NCI-H82 treated with DMSO at 0.1 percent for 48 hours (cell line): ENCODE data around the gene SLC35E1.
A peak's percentile ranks its signal among the peaks of the same experiment; 100 is the strongest.

Experiments used
- DNase-seq: peaks from one replicate; lab custom pipeline; 2025; ENCODE audit not compliant: unreplicated experiment; lab: John Stamatoyannopoulos, UW

Gene SLC35E1

DNA sequence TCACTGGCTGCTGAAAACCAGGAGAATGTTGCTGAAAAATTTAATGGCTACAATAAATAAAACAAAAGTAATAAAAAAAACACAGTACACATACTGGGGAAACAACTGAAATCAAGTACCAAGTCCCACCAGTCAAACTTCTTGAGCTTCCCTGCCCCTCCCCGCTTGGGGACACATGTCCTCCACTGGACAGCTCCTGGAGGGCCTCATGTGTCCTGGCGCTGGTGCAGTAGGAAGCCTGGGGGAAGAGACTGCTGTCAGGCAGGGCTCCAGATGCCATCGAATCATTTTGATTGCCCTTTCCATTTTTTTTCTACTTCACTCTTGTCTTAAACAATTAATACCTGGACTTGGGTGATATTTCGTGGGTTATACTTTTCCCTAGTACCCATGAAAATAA is 26.6 kb upstream of the SLC35E1 start:
- DNase-seq = no peak

- DNase-seq = no peak
These were observed 24.2 kb upstream of the SLC35E1 start for GRCh38 chr19:16596399-16596798.

DNA sequence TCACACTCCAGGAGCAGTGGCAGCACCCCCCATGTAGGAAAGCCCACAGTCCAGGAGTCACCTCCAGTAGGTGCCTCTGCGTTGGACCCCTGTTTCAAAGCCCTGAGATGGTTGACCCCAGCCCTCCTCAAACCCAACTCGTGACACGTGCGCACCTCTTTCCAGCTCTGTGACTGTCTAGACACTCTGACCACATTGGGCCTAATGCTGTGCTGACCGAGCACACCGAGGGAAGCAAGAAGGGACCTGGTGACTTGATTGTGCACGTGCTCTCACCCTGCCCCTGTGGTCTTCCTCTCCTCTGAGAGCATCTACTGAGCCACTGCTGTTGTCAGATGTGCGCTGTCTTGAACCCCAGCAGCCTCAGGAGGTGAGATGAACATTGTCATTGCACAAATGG is 22.9 kb upstream of the SLC35E1 start:
- no peak for DNase-seq

- no peak for DNase-seq
These were observed 22.5 kb upstream of the SLC35E1 start for GRCh38 chr19:16594681-16595091.

DNA sequence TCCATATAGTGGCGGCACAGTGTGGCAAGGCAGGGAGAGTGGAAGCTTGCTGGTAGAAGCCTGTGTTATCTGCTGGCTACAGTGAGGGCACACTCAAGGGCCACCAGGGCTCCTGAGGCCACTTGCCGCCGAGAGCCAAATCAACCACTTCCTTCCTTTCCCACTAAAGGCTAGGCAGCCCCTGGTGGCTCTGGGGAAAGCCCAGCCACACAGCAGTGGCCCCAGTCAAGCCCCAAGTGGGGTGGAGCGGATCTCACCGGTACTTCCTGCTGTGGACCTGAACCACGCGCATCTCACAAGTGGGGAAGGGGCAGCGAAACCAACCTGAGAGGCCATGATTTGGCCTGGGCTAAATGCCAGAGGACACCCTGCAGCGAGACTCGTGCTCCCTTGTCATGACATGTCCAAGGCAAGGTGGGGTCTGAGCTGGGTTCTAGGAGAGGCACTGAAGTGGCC is 21.9 kb upstream of the SLC35E1 start:
- DNase-seq = no peak

- DNase-seq = no peak
These were observed 21.0 kb upstream of the SLC35E1 start for GRCh38 chr19:16593181-16593580.

DNA sequence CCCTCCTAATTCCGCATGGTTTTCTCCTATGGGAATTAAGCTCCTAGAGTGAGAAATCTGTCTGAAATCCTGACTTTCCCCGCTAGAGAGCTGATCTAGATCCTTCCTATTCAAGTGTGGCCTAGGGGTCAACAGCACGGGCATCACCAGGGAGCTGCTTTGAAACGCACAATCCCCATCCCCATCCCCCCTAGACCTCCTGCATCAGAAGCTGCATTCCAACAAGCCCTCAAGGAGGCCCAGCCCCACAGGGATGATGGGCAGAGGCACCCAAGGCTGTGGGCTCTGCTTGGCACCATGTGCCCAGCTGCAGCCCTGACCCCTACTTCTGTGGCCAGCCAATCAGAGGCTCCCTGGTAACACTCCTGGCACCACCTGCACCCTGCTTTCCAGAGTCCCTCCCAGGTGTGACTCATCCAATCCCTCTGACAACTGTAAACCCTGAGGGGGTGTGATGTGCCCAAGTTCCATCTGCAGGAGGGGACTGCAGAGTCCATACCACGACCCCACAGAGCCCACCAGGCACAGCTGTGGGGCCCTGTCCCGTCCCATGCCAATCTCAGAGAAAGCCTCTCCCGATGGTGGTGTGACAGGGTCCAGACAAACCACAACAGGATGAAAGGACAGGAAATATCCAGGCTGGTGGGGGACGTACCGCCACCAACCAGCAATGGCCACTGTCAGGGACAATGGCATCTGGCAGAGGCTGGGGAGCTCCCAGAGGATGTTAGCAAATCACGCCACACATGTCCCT is 19.8 kb upstream of the SLC35E1 start:
- no peak for DNase-seq

- no peak for DNase-seq
These were observed 18.9 kb upstream of the SLC35E1 start for GRCh38 chr19:16590876-16591802.

GRCh38 chr19:16589917-16590316 is 17.7 kb upstream of the SLC35E1 start:
- DNase-seq = no peak

DNA sequence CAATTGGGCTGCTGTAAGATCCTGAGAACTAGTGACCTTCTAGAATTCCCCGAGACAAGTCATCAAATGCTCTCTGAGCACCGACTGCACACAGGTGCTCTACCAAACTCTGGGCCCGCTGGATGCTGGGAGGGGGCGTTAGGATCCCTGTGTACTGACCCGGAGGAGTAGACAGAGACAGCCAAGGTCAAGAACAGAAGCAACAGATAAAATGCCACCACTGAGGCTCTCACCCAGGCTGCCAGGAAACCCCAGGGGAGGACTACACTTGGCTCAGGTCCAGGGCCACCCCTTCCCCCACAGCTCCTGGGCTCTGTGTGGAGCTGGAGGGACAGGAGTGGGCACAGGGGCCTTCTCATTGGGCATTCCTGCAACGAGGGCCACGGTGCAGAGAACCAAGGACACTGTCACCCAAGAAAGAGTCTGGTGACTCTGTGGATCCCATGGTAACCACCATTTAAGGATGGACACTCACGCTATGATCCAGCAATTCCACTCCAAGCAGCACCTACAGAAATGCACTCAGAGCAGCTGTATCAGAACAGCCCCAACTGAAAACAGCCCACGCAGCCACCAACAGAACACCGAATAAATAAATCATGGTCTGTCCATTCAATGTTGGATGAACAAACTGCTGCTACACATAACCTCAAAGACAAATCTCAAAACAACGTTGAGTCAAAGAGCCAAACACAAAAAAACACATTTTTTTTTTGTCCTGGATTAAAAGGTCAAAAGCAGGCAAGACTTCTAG is 16.8 kb upstream of the SLC35E1 start:
- DNase-seq = no peak

DNA sequence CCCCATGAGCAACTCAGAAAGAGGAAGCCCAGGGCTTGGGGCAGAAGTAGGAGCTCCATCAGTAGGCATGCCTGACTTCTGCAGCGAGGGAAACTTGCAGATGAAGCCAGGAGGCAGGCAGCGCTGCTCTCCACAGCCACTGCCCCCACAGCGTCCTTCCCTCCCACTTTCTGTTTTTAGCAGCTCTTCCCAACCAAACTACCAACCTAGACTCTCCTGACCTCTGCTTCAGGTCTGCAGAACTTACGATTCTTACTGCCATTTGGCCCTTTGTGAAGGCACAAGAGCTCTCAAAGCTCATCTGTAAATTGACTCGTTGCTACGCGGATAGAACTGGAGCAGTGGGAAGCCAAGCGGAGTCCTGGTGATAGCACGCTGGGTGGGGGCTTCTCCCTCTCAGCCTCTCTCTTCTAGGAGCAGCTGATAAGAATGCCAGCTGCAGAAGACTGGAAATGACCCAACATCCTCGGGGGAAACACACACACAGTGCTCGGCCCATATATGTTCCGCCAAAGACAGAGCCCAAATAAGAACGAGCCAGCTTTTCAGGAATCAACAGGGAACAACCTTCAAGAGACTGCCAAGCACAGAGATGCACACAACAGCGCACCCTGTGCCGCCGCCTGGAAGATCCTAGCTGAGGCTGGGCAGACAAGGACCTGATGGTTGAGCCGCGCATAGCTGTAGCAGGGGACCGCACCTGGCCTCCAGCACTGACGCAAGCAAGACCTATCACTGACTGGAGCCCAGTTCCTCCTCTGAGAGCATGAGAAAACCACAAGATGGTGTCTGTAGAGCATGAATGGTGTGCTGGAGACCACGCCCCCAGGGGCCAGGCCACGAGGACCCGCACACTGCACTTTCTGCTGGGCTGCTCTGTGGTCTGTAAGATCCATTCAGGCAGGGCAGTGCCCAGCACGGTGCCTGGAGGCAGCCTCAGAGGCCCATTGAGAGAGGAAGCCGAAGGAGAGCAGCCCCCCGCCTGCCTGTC is 15.9 kb upstream of the SLC35E1 start:
- no peak for DNase-seq

DNA sequence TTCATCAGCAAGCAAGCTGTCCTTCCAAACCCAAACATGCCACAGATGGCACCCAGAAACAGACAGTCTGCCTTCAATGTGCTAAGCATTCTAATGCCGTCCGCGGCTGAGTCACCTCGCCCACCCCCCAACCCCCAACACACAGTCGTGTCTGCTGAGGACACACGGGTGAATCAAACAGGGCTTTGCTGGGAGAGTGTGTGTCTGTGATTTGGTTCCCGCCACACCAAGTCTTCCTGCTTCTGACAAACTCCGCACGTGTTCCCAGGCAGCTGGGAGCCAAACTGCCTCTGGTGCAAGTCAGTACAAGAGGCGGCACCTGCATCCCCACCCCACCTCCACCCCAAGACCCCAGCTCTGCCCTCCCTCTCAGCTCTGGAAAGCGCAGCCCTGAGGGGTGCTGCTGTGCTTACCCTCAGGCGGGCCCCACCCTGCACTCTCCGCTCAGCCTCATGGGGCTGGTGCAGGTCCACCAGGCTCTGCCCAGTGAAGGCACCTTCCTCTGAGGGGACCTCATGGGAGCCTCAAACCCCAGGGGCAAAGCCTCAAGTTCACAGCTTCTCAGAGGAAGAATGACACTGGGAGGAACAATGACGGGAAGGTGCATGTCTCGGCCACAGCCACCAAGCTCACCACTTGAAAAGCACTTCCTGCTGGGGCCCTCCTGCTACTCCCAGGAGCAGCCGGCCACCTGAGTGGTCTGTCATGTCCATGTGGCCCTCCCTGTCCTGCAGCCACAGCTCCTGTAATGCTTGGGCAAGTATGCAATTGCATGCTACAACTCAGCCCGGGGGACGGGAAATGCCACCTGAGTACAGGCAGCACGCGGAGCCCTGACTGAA is 15.0 kb upstream of the SLC35E1 start:
- peak; percentile 20 for DNase-seq

DNA sequence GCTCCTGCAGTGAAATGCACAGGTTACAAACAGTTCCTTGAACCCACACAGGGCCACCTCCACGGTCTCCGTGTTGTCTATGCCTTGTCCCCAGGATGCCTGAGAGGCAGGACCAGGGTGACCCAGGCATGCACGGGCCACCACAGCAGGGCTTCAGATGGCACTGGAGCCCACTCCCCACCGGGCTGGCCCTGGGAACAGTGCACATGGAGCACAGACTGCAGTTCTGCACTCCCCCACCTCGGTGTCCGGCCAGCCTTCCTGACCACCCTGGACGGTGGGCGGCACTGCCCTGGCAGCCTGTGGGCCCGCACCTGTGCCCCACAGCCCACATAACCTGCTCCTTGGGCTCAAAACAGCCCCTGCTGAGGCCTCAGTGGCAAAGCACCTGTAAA is 14.3 kb upstream of the SLC35E1 start:
- DNase-seq = no peak

DNA sequence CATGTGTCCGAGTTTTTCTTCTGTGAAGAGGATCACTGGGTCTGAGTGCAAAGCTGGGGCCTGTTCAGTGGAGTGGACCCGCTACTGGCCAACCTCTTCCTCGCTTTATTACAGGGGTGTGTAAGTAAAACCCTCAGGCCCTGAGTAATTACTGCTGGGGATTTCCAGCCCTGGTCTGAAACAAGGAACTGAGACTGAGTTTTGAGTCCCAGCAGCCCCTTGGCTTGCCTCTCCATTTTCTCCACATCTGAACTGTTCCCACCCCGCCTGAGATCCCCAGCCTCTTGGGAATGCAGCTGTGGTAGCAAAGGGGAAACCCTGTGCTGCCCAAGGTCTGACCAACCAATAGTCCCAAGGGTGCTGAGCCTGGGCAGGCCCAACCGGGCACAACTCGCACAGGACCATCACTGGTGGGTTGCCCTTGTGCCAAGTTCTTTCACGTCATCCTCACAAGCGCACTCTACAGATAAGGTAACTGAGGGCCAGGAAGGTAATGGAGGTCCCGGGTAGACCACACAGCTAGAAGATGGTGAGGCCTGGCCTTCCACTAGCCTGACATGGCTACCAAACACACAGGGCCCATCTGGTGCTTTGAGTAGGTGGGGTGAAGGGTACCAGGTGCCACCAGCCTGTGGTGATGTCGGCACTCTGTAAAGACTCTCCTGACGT is 13.7 kb upstream of the SLC35E1 start:
- DNase-seq = no peak

DNA sequence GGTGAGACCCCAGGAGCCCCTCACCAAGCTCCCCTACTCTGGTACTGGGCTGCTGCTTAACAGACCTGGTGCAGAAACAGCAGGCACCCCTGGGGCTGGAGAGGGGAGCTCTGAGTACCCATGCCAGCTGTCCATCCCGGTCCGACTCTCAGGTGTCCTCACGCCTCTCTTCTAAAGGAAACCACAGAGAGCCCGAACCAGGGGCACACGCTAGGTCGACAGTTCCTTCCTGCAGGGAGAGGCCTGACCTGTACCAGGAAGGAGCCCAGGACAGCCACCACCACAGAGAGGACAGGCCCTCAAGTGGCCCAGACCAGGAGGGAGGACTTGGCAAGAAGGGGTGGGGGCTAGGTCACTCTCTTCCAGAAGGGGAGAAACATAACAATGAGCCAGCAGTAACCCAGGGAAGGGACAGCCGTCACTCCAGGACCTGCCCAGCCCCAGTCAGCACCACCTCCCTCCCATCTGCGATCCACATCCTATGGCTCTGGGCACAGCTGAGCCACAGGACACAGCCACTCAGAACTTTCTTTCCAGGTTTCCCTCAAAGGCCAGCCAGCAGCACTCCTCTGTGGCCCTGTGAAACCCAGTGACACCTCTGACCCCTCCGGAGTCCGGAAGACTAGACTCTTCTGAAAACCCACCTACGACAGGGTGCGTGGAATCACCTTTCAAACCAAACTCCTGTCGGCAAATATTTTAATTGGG is 13.0 kb upstream of the SLC35E1 start:
- DNase-seq = no peak

DNA sequence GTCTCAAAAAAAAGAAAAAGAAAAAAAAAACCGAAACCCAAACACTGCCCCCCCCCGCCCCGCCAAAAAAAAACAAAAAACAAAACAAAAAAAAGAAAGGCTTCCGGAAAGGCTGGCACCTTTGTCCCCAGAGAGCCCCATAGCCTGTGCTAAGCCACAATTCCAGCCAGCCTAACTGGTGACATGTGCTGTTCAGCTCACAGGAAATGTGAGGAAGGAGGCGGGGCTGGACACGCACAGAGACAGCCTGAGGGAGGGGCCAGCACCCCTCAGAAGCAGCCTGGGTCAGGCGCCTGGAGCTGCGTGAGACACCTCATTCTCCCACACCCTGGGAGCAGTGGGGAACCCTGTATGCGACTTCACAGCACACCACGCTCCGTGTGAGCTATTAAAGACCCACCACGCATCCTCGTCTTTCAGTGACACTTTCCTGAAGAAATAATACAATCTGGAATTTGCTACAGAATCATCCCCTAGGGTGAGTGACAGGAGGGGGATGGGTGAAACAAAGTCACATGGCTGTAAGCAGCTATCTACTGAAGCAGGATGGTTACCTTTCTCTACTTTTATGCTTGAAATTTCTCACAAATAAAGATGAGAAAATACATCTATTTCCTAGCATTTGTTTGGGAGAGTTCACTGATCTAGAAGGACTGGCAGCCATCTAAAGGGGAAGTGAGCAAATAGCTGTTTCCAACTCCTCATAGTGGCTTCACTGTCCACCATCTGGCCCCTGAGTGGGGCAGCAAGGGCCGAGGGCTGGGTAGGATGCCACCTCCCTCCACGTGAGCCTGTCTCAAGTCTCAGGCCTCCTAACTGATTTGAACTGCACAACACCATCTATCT is 12.3 kb upstream of the SLC35E1 start:
- peak; percentile 81 for DNase-seq
